Nephron (organoid): ENCODE results near the gene CISH.

Experiments
- H3K27ac Mint-ChIP-seq, 3 experiments: 2 replicates each; pipeline ENCODE4 v1.8.0; 2020; ENCODE audit warnings: mixed read lengths in 3 of 3, mild to moderate bottlenecking in 2 of 3, moderate library complexity in 1 of 3
- H3K27me3 Mint-ChIP-seq: 2 replicates; pipeline ENCODE4 v1.8.0; 2021; ENCODE audit warnings: low read depth, mild to moderate bottlenecking, moderate library complexity, mixed read lengths
- H3K36me3 Mint-ChIP-seq: 2 replicates; pipeline ENCODE4 v1.8.0; 2020; ENCODE audit warnings: low read depth, mixed read lengths
- H3K4me1 Mint-ChIP-seq: 2 replicates; pipeline ENCODE4 v1.8.0; 2020; ENCODE audit warnings: mixed read lengths
- H3K4me3 Mint-ChIP-seq, 3 experiments: 2 replicates each; pipeline ENCODE4 v1.8.0; 2020; ENCODE audit warnings: mild to moderate bottlenecking in 3 of 3, mixed read lengths in 3 of 3, moderate library complexity in 2 of 3
- H3K9me3 Mint-ChIP-seq: 2 replicates; pipeline ENCODE4 v1.8.0; 2020; ENCODE audit warnings: mixed read lengths
- CTCF ChIP-seq, 3 experiments: fragments of 200-600 bp; sonication (generic); IDR thresholded peaks; one replicate each; pipeline ENCODE4 v1.5.0; 2021; ENCODE audit warnings: antibody characterized with exemption in 3 of 3; ENCODE audit not compliant: unreplicated experiment in 3 of 3

The CISH gene

GRCh38 chr3:50622881-50623280 is 11.3 kb upstream of the CISH start:
- no peak for TF ChIP-seq CTCF (IDR thresholded peaks at IDR 0.05; ENCODE audit: unreplicated experiment in 3 of 3)
- H3K4me3 Mint-ChIP-seq, result no peak overlapping the region
- peaks cover 11% of the 10 kb centered on the region for H3K36me3 Mint-ChIP-seq
- H3K27ac Mint-ChIP-seq, result no peak overlapping the region
- H3K4me1 Mint-ChIP-seq, result peaks cover 8% of the 10 kb centered on the region
- H3K9me3 Mint-ChIP-seq, result no peaks in the 10 kb centered on the region
- H3K27me3 Mint-ChIP-seq, result peaks cover 3% of the 10 kb centered on the region

GRCh38 chr3:50620820-50621219 is 9.2 kb upstream of the CISH start:
- Mint-ChIP-seq H3K27me3 (peaks cover 3% of the 10 kb centered on the region), H3K4me1 (peaks cover 16% of the 10 kb centered on the region), H3K36me3 (peaks cover 11% of the 10 kb centered on the region), H3K4me3 (peak overlapping the region; percentile 18 to 65 (median 64)), H3K27ac (peak overlapping the region; percentile 8 to 93 (median 10)), H3K9me3 (no peaks in the 10 kb centered on the region)
- no peak for TF ChIP-seq CTCF (IDR thresholded peaks at IDR 0.05; ENCODE audit: unreplicated experiment in 3 of 3)

- Mint-ChIP-seq H3K4me3 (peak overlapping the region; percentile 18 to 65 (median 64)), H3K36me3 (peaks cover 11% of the 10 kb centered on the region), H3K27me3 (peaks cover 3% of the 10 kb centered on the region), H3K9me3 (no peaks in the 10 kb centered on the region), H3K27ac (peak overlapping the region; percentile 8 to 93 (median 10)), H3K4me1 (peaks cover 16% of the 10 kb centered on the region)
- no peak for TF ChIP-seq CTCF (IDR thresholded peaks at IDR 0.05; ENCODE audit: unreplicated experiment in 3 of 3)
These were observed 8.8 kb upstream of the CISH start for GRCh38 chr3:50620420-50620819.

GRCh38 chr3:50617911-50618481 is 6.4 kb upstream of the CISH start:
- Mint-ChIP-seq H3K4me3 (peak overlapping the region; percentile 78 to 85 (median 83)), H3K27ac (peak overlapping the region in 1 of 3 experiments; percentile 77), H3K9me3 (no peaks in the 10 kb centered on the region), H3K27me3 (peaks cover 3% of the 10 kb centered on the region), H3K36me3 (peaks cover 7% of the 10 kb centered on the region), H3K4me1 (peaks cover 25% of the 10 kb centered on the region)
- TF ChIP-seq CTCF (IDR thresholded peaks at IDR 0.05; ENCODE audit: unreplicated experiment in 3 of 3), result no peak

- Mint-ChIP-seq H3K36me3 (peaks cover 7% of the 10 kb centered on the region), H3K4me1 (peaks cover 32% of the 10 kb centered on the region), H3K27me3 (peaks cover 3% of the 10 kb centered on the region), H3K4me3 (peak within 1 kb of the TSS; percentile 78 to 85 (median 83)), H3K9me3 (no peaks in the 10 kb centered on the region), H3K27ac (peak within 1 kb of the TSS; percentile 9 to 77 (median 76))
- no peak for TF ChIP-seq CTCF (IDR thresholded peaks at IDR 0.05; ENCODE audit: unreplicated experiment in 3 of 3)
These were observed 5.7 kb upstream of the CISH start, which contains the start of gene MAPKAPK3 for GRCh38 chr3:50617096-50617791. Gene MAPKAPK3, plus strand, starts transcription at chr3:50617151. Its CDS starts 415 bp downstream, at chr3:50617566.

GRCh38 chr3:50616770-50617095 is 5.2 kb upstream of the CISH start:
- Mint-ChIP-seq H3K27me3 (peaks cover 3% of the 10 kb centered on the region), H3K4me1 (peaks cover 37% of the 10 kb centered on the region), H3K9me3 (no peaks in the 10 kb centered on the region), H3K27ac (peak overlapping the region; percentile 9 to 76 (median 43)), H3K4me3 (peak overlapping the region; percentile 78 to 85 (median 80)), H3K36me3 (peaks cover 7% of the 10 kb centered on the region)
- no peak for TF ChIP-seq CTCF (IDR thresholded peaks at IDR 0.05; ENCODE audit: unreplicated experiment in 3 of 3)
